Cardiac septum (tissue), 1 donor: ENCODE measurements around the gene TMPRSS9. TPM values are rescaled to one million over a fixed set of nuclear protein-coding genes. Genes with fewer than 3 reads are reported as not detected.
"Not testable (repeated sequence)": the region's sequence is repeated elsewhere in the genome, so short reads cannot be mapped to it uniquely, and the experiment has no call there.

Source experiments
- DNase-seq: peaks from one replicate; pipeline ENCODE4 v3.0.0-alpha.2; 2020; ENCODE audit warnings: low spot score
- intact Hi-C: fragments of 100-400 bp; cut with DNase I; formaldehyde crosslinking; loops from one replicate; pipeline ENCODE4 v1.14.0; 2022
- microRNA-seq: library from miRNA; unstranded; fragments of <30 nt; microRNA quantifications from one replicate; pipeline ENCODE4 v1.2.0, GENCODE V29; 2020
- total RNA-seq: library from RNA; stranded (reverse); fragmentation: NEBNext Ultra II Directional; extraction: Animal tissue kit (Norgen Biotek cat#: 25700); gene quantifications from one replicate; pipeline ENCODE4 v1.2.1, GENCODE V29; 2021
- donor health status: DM: no; HTN: no; CAD: no.

The TMPRSS9 gene
- total RNA-seq, 1 donor from 2014 or later, result not detected

DNA sequence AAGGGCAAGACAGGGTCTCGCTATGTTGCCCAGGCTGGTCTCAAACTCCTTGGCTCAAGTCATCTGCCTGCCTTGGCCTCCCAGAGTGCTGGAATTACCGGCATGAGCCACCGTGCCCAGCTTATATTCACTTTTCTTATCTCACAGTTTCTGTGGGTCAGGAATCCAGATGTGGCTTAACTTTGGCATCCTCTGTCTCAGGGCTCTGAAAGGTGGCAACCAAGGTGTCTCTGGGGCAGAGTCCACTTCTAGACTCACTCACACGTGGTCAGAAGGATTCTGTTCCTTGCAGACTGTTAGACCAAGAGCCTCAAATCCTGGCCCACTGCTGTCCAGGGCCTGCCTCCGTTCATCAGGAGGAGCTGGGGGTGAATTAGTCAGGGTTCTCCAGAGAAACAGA is 104.3 kb downstream of the TMPRSS9 start:
- intact Hi-C loops, result no loop called here

DNA sequence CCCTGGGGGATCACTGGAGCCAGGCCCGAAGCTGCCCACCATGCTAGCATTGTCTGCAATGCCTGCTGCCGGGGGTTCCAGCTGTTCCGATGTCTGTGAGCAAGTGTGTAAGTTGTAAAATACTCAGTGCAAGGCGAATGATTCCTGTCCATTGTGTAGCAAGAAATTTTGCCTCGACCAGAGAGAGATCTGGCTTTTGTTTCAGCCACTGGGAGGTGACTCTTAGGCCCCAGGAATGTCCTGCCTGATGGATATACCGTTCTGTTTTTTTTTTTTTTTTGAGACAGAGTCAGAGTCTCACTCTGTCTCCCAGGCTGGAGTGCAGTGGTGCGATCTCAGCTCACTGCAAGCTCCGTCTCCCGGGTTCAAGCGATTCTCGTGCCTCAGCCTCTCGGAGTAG is 108.5 kb downstream of the TMPRSS9 start:
- no peak for DNase-seq
- intact Hi-C loops, result no loop called here

More for the DNA sequence above, 104.3 kb downstream of the TMPRSS9 start:
- DNase-seq, result no peak

DNA sequence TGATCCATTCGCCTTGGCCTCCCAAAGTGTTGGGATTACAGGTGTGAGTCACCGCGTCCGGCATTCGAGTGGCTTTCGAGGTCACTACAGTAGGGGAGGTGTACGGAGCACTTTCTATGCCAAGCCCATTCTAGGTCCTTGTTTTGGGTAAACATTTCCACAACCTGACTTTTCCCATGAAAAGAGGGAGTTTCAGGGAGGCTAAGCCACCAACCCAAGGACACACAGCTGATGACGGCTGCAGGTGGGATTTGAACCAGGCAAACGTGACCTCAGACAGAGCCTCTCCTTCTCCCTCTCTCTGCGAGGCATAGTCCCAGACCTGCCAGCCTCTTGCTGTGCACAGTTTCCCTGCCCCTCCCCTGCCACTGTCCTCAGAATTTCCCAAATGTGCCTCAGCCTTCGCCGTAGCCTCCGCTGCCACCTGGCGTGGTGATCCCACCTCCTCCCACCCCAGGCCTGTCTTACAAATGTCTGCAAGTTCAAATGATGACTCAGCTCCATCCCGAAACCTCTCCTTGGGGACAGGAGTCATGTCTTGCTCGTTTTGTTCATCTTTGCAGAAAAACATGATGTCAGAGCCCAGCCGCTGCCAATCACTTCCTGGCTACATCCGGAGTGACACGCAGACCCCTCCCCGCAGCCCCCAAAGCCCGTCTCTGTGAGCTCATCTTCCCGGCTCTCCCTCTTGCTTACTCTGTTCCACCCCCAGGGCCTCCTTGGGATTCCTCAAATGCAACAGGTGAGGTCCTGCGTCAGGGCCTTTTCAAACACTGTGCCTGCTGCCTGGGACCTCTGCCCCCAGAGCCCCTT is 109.2 kb downstream of the TMPRSS9 start:
- no peak for DNase-seq
- intact Hi-C loops, result no loop called here

DNA sequence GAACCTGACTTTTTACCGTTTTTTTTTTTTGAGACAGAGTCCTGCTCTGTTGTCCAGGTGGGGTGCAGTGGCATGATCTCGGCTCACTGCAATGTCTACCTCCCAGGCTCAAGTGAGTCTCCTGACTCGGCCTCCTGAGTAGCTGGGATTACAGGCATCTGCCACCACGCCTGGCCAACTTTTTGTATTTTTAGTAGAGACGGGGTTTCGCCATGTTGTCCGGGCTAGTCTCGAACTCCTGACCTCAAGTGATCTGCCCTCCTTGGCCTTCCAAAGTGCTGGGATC is 109.8 kb downstream of the TMPRSS9 start:
- DNase-seq, intact Hi-C loops: not testable (repeated sequence)

DNA sequence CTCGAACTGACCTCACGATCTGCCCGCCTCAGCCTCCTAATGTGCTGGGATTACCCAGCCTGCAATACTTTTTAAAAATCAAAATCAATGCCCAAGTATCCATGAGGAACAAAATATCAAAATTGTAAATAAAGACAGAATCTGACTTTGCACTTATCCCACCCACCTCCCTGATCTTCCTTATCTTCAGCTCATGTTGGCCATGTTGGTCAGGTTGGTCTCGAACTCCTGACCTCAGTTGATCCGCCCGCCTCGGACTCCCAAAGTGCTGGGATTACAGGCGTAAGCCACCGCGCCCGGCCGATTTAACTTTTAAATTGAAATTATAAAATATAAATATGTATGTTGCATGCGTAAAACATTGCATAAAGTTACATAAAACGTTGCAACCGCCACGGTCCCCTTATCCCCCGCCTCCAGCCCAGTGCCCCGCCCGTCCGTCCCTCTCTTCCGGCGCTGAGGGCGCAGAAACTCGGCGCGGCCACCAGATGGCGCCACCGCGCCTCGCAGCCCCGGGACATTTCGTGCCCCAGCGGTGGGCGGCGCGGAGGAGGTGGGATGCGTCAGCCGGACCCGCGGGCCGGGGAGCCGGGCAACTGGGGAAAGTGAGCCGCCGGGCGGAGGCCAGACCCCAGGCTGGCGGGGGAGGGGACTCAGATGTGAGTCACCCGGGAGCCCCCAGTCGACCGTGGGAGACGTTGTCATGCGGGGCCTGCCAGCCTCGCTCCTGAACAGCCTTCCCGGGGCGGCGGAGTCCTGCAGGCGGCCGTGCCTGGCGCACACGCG is 114.4 kb downstream of the TMPRSS9 start:
- intact Hi-C loops, result loop anchor here (1.0 kb wide), 2 partner anchors 105 to 137 kb away; no protein-coding TSS in a partner anchor
- peak; percentile 94 for DNase-seq

DNA sequence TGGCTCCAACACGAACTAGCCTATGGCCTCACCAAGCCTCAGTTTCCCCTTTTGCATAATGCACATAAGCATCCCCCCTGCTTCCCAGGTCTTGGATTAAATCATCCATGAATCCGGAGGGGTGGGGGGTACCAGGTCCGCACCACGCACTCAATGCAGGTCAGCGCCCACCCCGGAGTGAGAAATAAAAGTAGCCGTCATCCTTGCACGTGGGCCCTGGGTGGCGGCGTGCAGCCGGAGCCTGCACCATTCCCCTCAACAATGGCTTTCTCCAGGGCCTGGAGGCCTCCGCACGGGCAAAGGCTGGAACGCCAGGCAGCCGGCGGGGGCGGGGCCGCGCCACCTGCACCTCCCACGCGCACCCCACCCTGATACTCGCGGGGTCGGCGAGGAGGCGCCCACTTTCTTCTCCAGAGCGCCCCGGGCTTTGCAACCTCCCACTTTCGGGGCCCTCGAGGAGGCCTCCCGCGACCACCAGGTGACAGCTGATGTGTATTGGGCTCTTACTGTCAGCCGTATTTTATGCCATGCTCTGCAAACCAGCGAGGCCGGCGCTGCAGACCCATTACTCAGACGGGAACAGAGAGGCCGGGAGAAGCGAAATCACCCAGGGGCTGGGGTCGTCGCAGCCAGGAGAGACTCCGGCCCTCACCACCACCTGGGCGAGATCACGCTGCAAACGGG is 115.1 kb downstream of the TMPRSS9 start:
- intact Hi-C loops, result loop anchor here (1.0 kb wide), 1 partner anchor 104 kb away; no protein-coding TSS in a partner anchor
- peak; percentile 79 for DNase-seq

Small RNA genes within 50 kb of the gene (microRNA-seq; reads per million reads assigned to microRNA genes)
- gene MIR7108, result not detected

Other genes with a start within 250 kb of the TMPRSS9 start
- gene AP3D1, start 208.7 kb upstream of the TMPRSS9 start, total RNA-seq, result 89.0 TPM
- 15.2 TPM for gene DOT1L, start 196.3 kb upstream of the TMPRSS9 start, total RNA-seq
- 51.2 TPM for gene PLEKHJ1, start 123.9 kb upstream of the TMPRSS9 start, total RNA-seq
- gene SF3A2, start 123.4 kb upstream of the TMPRSS9 start, total RNA-seq, result 34.1 TPM
- 1.5 TPM for gene AMH, start 110.9 kb upstream of the TMPRSS9 start, total RNA-seq
- gene JSRP1, start 103.8 kb upstream of the TMPRSS9 start, total RNA-seq, result 0.46 TPM
- gene PEAK3, start 78.1 kb upstream of the TMPRSS9 start, total RNA-seq, result 0.19 TPM
- not detected for gene LINGO3, start 52.1 kb upstream of the TMPRSS9 start, total RNA-seq
- gene LSM7, start 31.7 kb upstream of the TMPRSS9 start, total RNA-seq, result 42.7 TPM
- 27.4 TPM for gene SPPL2B, start 31.6 kb upstream of the TMPRSS9 start, total RNA-seq
- gene TIMM13, start 67.3 kb downstream of the TMPRSS9 start, total RNA-seq, result 57.3 TPM
- 13.2 TPM for gene LMNB2, start 96.7 kb downstream of the TMPRSS9 start, total RNA-seq
- 54.4 TPM for gene GADD45B, start 115.9 kb downstream of the TMPRSS9 start, total RNA-seq